ENCODE measurements around the gene FARSA.

- TF ChIP-seq POLR2A (IDR thresholded peaks at IDR 0.05; ENCODE audit: low read length) (no peak), GATA1 (IDR thresholded peaks at IDR 0.05; ENCODE audit: low read depth, low read length) (no peak)
These were observed 20.4 kb downstream of the FARSA start for GRCh38 chr19:12913011-12913561.

Data from erythroblast (primary cell).